ENCODE results near the gene ATP1A1.

GRCh38 chr1:116411784-116412479 is 38.9 kb downstream of the ATP1A1 start:
- no peak for TF ChIP-seq CTCF (conservative IDR thresholded peaks at IDR 0.05; ENCODE audit: low read depth, low read length)
- TF ChIP-seq EZH2 (IDR thresholded peaks at IDR 0.05; ENCODE audit: low read length, unreplicated experiment), result no peak

Data from PC-3 (cell line).